IMR-90 (cell line): ENCODE results near the gene LRFN2.

Experiments used
- BHLHE40 ChIP-seq: fragments of 150-350 bp; IDR thresholded peaks from 2 replicates; pipeline ENCODE4 v1.6.1; 2016; ENCODE audit warnings: mild to moderate bottlenecking, low read depth, low read length
- CTCF ChIP-seq: conservative IDR thresholded peaks from 2 replicates; pipeline ENCODE4 v1.5.1; 2012; ENCODE audit warnings: mild to moderate bottlenecking, low read depth, low read length, improper control_type of control experiment
- POLR2A ChIP-seq: IDR thresholded peaks from 2 replicates; pipeline ENCODE4 v1.6.1; 2012; ENCODE audit warnings: mild to moderate bottlenecking, low read depth, low read length
- RAD21 ChIP-seq: IDR thresholded peaks from 2 replicates; pipeline ENCODE4 v1.6.1; 2012; ENCODE audit warnings: low read length, improper control_type of control experiment

GRCh38 chr6:40376113-40376650, 211.0 kb downstream of the LRFN2 start:
- TF ChIP-seq RAD21 (no peak), CTCF (no peak), POLR2A (no peak), BHLHE40 (no peak)
